Nephron progenitor cell (in vitro differentiated cells): ENCODE data around the gene EP400.

Source experiments
- DNase-seq: peaks from one replicate; pipeline ENCODE4 v3.0.0; 2021
- H3K27ac Mint-ChIP-seq: 2 replicates; pipeline ENCODE4 v1.8.0; 2021; ENCODE audit warnings: mild to moderate bottlenecking, moderate library complexity, mixed read lengths
- H3K27me3 Mint-ChIP-seq: 2 replicates; pipeline ENCODE4 v1.8.0; 2021; ENCODE audit warnings: mild to moderate bottlenecking, low read depth, mixed read lengths; ENCODE audit not compliant: poor library complexity
- H3K36me3 Mint-ChIP-seq: 2 replicates; pipeline ENCODE4 v1.8.0; 2021; ENCODE audit warnings: low read depth, mixed read lengths
- H3K4me1 Mint-ChIP-seq: 2 replicates; pipeline ENCODE4 v1.8.0; 2021; ENCODE audit warnings: mixed read lengths
- H3K4me3 Mint-ChIP-seq: 2 replicates; pipeline ENCODE4 v1.8.0; 2021; ENCODE audit warnings: mild to moderate bottlenecking, moderate library complexity, mixed read lengths
- H3K9me3 Mint-ChIP-seq: 2 replicates; pipeline ENCODE4 v1.8.0; 2021; ENCODE audit warnings: mild to moderate bottlenecking, moderate library complexity, mixed read lengths
- TF ChIP-seq, protein P1 (sequence below): fragments of 200-600 bp; sonication (generic); IDR thresholded peaks from 2 replicates; pipeline ENCODE4 v1.5.0; 2021; ENCODE audit warnings: antibody characterized with exemption

EP400 gene

DNA sequence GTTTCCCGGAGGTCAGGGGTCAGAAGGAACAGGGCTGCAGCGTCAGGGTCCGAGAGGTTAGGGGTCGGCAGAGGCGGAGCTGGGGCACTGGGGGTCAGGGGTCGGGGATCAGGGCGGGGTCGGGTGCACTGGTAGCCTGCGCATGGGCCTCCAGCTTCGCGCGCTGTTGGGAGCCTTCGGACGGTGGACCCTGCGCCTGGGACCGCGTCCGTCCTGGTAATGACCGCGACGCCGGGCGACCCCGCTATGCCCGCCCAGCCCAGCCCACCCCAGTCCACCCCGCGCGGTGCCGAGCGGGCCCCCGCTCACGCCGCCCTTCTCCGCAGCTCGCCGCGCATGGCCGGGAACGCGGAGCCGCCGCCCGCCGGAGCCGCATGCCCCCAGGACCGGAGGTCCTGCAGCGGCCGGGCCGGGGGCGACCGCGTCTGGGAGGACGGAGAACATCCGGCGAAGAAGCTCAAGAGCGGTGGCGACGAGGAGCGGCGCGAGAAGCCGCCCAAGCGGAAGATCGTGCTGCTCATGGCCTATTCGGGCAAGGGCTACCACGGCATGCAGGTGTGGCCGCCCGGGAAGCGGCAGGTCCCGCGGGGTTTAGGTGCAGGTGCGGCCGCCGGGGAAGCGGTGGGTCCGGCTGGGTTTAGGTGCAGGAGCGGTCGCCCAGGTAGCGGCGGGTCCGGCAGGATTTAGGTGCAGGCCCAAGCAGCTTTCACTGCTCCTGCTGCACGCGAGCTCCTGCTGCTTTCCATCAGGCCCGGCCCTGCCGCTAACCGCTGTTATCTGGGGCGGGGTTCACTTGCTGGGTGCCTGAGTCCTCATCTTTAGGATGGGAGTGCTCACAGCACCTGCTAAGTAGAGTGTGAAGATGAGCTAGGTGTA lies 19.9 kb upstream of the EP400 start:
- DNase-seq, result peak; percentile 66
- peaks cover 27% of the 10 kb centered on the region for H3K36me3 Mint-ChIP-seq
- TF ChIP-seq, protein P1, sequence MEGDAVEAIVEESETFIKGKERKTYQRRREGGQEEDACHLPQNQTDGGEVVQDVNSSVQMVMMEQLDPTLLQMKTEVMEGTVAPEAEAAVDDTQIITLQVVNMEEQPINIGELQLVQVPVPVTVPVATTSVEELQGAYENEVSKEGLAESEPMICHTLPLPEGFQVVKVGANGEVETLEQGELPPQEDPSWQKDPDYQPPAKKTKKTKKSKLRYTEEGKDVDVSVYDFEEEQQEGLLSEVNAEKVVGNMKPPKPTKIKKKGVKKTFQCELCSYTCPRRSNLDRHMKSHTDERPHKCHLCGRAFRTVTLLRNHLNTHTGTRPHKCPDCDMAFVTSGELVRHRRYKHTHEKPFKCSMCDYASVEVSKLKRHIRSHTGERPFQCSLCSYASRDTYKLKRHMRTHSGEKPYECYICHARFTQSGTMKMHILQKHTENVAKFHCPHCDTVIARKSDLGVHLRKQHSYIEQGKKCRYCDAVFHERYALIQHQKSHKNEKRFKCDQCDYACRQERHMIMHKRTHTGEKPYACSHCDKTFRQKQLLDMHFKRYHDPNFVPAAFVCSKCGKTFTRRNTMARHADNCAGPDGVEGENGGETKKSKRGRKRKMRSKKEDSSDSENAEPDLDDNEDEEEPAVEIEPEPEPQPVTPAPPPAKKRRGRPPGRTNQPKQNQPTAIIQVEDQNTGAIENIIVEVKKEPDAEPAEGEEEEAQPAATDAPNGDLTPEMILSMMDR, result no peak
- peak overlapping the region; percentile 95 for H3K27ac Mint-ChIP-seq
- H3K4me1 Mint-ChIP-seq, result peaks cover 6% of the 10 kb centered on the region
- H3K27me3 Mint-ChIP-seq, result peaks cover 3% of the 10 kb centered on the region
- peaks cover 7% of the 10 kb centered on the region for H3K9me3 Mint-ChIP-seq
- peak overlapping the region; percentile 90 for H3K4me3 Mint-ChIP-seq

DNA sequence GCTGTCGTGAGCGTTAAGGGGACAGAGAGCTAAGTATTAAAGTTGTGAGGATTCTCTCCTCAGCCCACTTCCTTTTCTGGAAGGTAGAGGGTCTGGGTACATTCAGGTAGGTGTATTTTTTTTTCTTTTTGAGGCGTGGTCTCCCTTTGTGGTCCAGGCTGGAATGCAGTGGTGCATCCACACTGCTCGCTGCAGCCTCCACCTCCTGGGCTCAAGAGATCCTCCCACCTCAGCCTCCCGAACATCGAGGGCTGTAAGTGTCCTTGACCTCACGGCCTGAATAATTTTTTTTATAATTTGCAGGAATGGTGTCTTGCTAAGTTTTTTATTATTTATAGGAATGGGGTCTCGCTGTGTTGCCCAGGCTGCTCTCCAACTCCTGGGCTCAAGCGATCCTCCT lies 19.2 kb upstream of the EP400 start:
- Mint-ChIP-seq H3K4me3 (peak overlapping the region; percentile 90), H3K27ac (no peak overlapping the region), H3K27me3 (peaks cover 3% of the 10 kb centered on the region), H3K36me3 (peaks cover 32% of the 10 kb centered on the region), H3K4me1 (peaks cover 6% of the 10 kb centered on the region), H3K9me3 (peaks cover 7% of the 10 kb centered on the region)
- no peak for DNase-seq
- TF ChIP-seq, protein P1, result no peak

DNA sequence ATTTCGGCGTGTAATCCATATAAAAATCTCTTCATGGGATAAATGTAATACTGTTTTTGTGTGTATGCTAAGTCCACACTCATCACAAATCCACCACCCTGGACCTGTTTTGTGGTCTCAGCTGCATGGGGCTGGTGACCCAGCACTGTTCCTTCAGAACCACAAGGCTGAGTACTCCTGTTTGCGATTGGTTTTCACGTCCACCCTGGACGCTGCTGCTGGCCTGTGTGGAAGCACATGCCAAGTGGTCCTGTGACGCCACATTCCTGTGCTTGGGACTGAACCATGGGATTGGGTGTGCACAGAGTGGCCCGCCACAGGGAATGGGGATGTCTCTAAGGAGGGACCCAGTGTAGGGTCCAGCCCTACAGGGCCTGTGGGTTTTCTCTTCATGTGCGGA lies 16.4 kb upstream of the EP400 start:
- Mint-ChIP-seq H3K4me1 (peaks cover 6% of the 10 kb centered on the region), H3K27ac (no peak overlapping the region), H3K4me3 (no peak overlapping the region), H3K27me3 (peaks cover 3% of the 10 kb centered on the region), H3K9me3 (no peaks in the 10 kb centered on the region), H3K36me3 (peaks cover 51% of the 10 kb centered on the region)
- DNase-seq, result no peak
- TF ChIP-seq, protein P1, result no peak

DNA sequence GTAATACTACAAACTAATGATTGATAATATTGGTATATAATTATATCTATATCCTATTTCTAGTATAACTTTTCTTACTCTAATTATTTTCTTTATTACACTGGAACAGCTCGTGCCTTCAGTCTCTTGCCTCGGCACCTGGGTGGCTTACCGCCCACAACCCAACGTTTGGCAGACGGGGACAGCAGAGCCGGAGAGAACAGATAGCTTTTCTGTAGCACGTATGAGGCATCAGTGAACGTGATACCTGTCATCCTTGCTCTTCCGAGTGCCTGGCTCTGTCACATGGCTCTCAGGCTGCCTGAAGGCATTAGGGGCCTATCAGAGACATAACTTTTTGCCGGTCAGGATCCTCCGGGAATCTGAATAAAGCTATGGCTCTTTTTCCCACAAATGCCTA lies 15.2 kb upstream of the EP400 start:
- DNase-seq, result no peak
- H3K36me3 Mint-ChIP-seq, result peaks cover 58% of the 10 kb centered on the region
- no peak overlapping the region for H3K4me3 Mint-ChIP-seq
- TF ChIP-seq, protein P1, result no peak
- peaks cover 6% of the 10 kb centered on the region for H3K4me1 Mint-ChIP-seq
- no peak overlapping the region for H3K27ac Mint-ChIP-seq
- H3K9me3 Mint-ChIP-seq, result no peaks in the 10 kb centered on the region
- H3K27me3 Mint-ChIP-seq, result peaks cover 3% of the 10 kb centered on the region

DNA sequence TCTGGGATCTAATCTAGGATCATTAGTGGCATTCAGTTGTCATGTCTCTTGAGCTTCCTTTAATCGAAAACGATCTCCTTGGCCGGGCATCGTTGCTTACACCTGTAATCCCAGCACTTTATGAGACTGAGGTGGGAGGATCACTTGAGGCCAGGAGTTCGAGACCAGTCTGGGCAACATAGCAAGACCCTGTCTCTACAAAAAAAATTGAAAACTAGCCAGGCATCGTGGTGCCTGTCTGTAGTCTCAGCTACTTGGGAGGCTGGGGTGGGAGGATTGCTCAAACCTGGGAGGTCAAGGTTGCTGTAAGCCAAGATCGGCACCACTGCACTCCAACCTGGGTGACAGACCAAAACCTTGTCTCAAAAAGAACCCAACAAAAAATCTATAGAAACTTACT lies 11.7 kb upstream of the EP400 start:
- Mint-ChIP-seq H3K27me3 (no peaks in the 10 kb centered on the region), H3K4me3 (no peak overlapping the region), H3K36me3 (peaks cover 57% of the 10 kb centered on the region), H3K4me1 (no peaks in the 10 kb centered on the region), H3K27ac (peak overlapping the region; percentile 62), H3K9me3 (no peaks in the 10 kb centered on the region)
- TF ChIP-seq, protein P1, result no peak
- no peak for DNase-seq

DNA sequence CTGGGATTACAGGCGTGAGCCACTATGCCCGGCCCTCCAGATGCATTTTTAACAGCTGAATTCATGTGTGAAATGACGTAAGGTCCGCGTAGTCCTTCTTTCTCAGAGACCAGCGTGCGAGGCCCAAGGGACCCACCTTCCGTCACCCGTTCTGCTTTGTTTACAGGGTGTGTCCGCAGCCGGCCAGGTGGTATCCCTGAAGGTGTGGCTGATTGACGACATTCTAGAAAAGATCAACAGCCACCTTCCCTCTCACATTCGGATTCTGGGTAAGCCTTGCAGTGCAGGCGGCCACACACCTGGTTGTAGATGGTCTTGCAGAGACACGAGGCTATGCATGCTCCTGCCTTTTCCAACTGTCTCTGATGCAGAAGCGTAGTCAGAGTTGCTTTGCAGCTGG lies 10.7 kb upstream of the EP400 start:
- Mint-ChIP-seq H3K4me3 (no peak overlapping the region), H3K27ac (no peak overlapping the region), H3K9me3 (no peaks in the 10 kb centered on the region), H3K27me3 (no peaks in the 10 kb centered on the region), H3K4me1 (no peaks in the 10 kb centered on the region), H3K36me3 (peaks cover 59% of the 10 kb centered on the region)
- DNase-seq, result no peak
- TF ChIP-seq, protein P1, result no peak
